HG03280 (cell line): ENCODE data around the gene PIGU.
"Not testable (repeated sequence)": the region's sequence is repeated elsewhere in the genome, so short reads cannot be mapped to it uniquely, and the experiment has no call there.

ENCODE experiments used
- ATAC-seq: cut with Tn5 transposase; IDR thresholded peaks from one replicate; pipeline ENCODE4 v1.9.1; 2021; ENCODE audit warnings: mild to moderate bottlenecking, moderate library complexity; ENCODE audit not compliant: unreplicated experiment

The PIGU gene

DNA sequence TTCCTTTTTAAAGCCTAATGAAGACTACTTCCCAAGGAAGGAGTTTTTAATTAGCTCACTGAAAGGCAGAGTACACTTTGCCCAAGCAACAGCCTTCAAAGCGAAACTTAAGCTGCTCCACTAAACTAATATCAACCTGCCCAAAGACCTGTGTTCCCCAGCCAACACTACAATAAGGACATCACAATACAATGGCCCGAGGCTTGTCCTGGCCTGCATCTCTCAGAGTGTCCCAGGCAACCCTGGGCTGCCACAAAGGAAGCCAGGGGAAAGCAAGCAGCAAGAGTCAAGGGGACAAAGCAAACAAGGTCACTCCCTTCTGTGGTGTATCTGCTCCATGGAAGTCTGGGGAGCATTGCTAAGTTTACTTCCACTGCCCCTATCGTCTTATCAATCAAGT lies 52.3 kb downstream of the PIGU start:
- ATAC-seq, result no peak

GRCh38 chr20:34622821-34623451 lies 54.0 kb downstream of the PIGU start:
- no peak for ATAC-seq

DNA sequence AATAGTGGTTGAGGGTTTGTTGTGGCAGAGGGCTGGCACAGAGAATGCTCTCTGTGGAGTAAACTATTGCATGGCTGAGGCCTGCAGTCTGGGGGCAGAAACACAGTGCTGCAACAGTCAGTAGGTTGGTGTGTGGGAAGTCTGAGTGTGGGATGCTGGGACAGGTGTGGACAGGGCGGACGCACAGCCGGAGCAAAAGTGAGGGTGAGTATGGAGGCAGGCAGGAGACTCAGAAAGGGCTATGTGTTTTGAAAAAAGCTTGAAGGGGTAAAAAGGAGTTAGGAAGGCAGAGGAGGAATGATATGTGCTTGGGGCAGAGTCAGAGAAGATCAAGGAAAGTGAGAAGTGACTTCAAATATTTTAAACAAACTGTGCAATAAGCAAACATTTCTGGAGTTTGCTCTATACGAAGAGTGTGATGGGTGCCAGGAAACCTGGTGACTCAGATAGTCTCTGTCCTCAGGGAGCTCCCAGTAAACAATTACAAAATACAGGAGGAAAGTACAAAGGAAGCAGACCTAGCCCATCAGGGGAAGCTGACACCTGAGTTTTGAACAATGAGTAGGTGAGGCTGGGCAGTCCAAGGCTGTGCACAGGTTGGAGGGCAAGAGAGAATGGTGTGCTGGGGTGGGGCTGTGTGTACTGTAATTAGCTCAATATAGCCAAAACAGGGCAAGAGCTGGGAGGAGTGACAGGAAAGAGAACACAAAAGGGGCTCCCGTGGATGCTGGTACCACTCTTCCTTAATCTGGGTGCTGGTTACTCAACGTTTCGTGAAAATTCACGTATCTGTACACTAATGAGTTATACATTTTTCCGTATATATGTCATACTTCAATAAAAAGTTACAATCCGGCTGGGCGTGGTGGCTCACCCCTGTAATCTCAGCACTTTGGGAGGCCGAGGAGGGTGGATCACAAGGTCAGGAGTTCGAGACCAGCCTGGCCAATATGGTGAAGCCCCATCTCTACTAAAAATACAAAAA lies 55.2 kb downstream of the PIGU start:
- ATAC-seq, result no peak

- no peak for ATAC-seq
Measured at GRCh38 chr20:34621036-34621343, 55.9 kb downstream of the PIGU start.

DNA sequence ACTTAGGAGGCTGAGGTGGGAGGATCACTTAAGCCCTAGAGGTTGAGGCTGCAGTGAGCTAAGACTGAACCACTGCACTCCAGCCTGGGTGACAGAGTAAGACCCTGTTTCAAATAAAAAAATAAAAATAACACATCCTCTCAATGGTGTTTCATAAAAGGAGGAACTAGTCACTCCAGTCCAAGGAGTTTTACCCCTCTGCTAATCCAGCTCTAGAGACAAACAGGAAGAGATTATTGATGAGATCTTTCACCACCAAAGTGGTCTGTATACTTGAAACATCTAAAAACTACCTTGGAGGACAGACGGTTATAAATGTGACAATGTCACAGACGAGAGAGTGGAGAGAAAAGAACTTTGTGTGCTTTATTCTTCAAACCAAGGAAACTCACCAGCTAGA lies 58.2 kb downstream of the PIGU start:
- no peak for ATAC-seq

DNA sequence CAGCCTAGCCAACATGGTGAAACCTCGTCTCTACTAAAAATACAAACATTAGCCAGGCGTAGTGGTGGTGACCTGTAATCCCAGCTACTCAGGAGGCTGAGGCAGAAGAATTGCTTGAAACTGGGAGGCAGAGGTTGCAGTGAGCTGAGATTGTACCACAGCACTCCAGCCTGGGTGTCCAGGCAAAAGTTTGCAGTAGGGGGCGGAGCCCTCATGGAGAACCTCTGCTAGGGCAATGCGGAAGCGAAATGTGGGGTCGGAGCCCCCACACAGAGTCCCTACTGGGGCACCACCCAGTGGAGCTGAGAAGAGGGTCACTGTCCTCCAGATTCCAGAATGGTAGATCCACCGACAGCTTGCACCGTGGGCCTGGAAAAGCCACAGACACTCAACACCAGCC lies 60.0 kb downstream of the PIGU start:
- ATAC-seq, result not testable (repeated sequence)

GRCh38 chr20:34615477-34615876 lies 61.4 kb downstream of the PIGU start:
- ATAC-seq, result no peak

DNA sequence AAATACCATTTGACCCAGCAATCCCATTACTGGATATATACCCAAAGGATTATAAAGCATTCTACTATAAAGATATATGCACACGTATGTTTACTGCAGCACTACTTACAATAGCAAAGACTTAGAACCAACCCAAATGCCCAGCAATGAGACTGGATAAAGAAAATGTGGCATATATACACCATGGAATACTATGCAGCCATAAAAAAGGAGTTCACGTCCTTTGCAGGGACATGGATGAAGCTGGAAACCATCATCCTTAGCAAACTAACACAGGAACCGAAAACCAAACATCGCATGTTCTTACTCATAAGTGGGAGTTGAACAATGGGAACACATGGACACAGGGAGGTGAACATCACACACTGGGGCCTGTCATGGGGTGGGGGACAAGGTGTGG lies 64.9 kb downstream of the PIGU start:
- ATAC-seq, result not testable (repeated sequence)

GRCh38 chr20:34607066-34607465 lies 69.8 kb downstream of the PIGU start:
- no peak for ATAC-seq

DNA sequence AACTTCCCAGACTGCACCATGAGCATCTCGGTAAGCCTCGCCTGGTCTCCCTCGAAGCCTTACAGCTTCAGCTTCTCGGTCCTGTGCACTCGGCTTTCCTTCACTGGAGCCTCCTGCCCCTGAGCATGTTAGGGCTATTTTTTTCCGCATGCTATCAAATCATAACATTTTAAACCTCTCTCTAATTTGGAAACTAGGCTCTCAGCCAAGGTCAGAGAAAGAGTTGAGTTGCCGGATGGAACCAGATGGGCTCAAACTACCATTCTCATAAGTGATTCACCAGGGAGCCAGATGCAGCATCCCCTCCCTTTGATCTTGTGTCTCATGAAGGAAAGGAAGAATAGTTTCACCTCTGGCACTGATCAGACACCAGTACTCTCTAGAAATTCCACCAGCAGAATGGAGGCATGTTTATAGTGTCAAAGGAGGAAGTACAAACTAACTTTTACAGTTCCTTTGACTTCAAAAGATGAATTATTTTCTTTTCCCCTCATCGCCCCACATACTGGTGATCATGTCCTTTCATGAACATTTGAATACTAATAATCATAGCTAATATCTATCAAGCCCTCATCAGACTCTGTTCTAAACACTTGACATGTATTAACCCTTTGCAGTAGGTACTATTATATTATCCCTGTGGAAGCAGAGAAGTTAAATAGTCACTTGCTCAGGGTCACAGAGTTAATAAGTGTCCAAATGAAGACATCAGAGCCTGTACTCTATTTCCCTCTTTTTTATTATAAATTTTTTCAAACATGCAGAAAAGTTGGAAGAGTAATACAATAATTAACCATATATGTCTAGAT lies 71.7 kb downstream of the PIGU start:
- no peak for ATAC-seq

DNA sequence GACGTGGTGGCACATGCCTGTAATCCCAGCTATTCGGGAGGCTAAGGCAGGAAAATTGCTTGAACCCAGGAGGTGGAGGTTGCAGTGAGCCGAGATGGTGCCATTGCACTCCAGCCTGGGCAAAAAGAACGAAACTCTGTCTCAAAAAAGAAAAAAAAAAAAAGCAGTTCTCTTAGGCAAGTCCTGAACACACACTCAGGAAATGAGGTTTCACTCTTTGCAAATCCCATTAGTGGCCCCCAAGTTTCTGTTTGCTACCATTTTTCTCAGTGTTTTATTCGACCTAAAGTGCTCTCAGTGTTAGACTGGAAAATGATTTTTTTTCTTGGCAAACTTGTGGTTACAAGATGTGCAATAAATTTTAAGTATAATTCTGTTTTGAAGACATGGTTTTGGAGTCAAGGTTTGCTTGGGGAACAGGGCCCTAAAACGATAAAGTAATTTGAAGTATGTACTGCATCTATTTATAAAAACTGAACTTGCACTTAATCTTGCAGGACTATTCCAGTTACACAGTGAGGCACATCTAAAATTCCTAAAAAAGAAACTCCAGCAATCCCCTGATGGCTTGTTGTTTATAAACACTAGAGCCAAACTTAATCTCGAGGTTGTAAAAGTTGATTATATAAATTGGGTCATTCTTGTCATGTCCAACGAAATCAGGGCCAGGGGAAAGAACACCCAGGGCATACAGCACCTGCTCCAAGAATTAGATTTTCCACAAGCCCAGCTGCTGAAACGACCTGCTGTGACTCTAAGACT lies 75.8 kb downstream of the PIGU start:
- ATAC-seq, result no peak

GRCh38 chr20:34595377-34596184 lies 81.3 kb downstream of the PIGU start:
- no peak for ATAC-seq

DNA sequence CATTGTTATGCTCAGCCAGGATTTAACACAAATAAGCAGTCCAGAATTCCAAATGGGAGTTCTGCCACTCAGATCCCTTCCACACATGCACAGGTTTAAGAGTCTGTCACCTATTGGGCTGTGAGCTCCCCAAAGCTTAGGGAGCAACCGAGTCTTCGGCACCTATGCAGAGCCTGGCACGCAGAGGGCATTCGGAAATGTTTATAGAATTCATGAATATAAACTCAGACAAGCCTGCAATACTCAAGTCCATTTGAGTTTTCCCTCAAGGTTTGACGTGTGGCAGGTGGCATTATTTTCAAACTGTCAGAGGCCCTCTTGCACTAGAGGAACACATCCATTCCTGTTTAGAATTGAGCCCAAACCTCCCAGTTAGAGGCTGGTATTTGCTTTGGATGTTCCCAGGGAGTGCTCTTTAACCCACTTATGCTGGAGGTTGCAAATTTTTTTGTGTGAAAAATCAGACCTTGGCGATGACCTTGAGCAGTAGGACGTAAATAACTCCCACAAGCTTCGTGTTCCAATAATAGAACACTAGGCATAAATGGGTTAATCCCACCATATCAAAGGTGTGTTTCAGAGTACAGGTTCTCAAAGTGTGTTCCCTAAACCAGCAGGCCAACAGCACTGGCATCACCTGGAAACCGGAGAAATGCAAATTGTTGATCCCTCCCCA lies 90.3 kb downstream of the PIGU start:
- ATAC-seq, result no peak

GRCh38 chr20:34585019-34585418 lies 91.9 kb downstream of the PIGU start:
- ATAC-seq, result no peak

DNA sequence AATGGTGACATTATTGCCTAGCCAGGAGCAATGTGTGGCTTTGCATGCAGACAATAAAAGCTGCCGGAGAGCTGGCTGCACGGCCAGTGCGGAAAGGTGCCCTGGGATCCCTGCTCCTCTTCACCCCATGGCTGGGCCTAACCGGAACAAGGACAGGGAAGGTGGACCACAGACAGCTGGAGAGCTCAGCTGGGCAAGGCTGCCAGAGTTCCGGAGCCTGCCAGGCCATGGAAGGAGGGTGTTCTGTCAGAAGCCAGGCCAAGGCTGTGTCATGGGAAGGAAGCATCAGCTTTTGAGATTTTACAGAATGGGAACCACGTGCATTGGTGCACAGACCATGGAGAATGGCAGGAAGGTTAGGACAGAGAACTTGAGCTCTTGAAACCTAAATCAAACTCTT lies 93.3 kb downstream of the PIGU start:
- no peak for ATAC-seq

DNA sequence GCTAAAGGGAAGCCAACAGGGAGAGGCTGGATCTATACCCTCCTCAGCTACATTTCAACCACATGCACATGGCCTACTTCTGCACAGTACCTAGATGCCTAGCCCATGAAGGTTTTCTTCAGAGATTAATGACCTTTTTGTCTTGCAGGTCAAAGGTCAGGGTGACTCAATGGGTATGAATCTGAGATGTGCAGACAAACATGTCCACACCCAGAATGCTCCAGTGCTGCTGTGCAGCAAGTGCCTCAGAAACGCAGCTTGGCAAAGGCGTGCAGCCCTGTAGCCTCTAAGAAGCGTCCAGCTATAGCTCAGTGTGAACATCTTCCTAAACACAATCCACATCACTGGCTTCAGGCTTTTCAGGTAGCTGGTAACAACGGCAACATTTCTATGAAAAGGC lies 94.0 kb downstream of the PIGU start:
- no peak for ATAC-seq

GRCh38 chr20:34582221-34582620 lies 94.7 kb downstream of the PIGU start:
- ATAC-seq, result no peak

- ATAC-seq, result no peak
Measured at GRCh38 chr20:34581341-34582184, 95.3 kb downstream of the PIGU start.
